BLaER1 (cell line): Measurements from ENCODE around the gene WDR20.

Experiments
- H3K27ac ChIP-seq: shearing (Covaris generic); formaldehyde crosslinking; 2 replicates; pipeline ENCODE4 v1.8.1; 2022
- H3K27me3 ChIP-seq: shearing (Covaris generic); formaldehyde crosslinking; 2 replicates; pipeline ENCODE4 v1.8.1; 2022
- H3K36me3 ChIP-seq: shearing (Covaris generic); formaldehyde crosslinking; 2 replicates; pipeline ENCODE4 v1.8.1; 2022
- H3K4me1 ChIP-seq: shearing (Covaris generic); formaldehyde crosslinking; 2 replicates; pipeline ENCODE4 v1.8.1; 2022
- H3K4me2 ChIP-seq: shearing (Covaris generic); formaldehyde crosslinking; 2 replicates; pipeline ENCODE4 v1.8.1; 2022
- H3K4me3 ChIP-seq: shearing (Covaris generic); formaldehyde crosslinking; 2 replicates; pipeline ENCODE4 v1.8.1; 2022
- H3K9ac ChIP-seq: shearing (Covaris generic); formaldehyde crosslinking; 2 replicates; pipeline ENCODE4 v1.8.1; 2022
- H3K9me3 ChIP-seq: shearing (Covaris generic); formaldehyde crosslinking; 2 replicates; pipeline ENCODE4 v1.8.1; 2022
- H4K20me1 ChIP-seq: shearing (Covaris generic); formaldehyde crosslinking; 2 replicates; pipeline ENCODE4 v1.8.1; 2022
- Cebpa-rat ChIP-seq: shearing (Covaris generic); IDR thresholded peaks from 2 replicates; pipeline ENCODE4 v1.8.1; 2022

WDR20 gene

DNA sequence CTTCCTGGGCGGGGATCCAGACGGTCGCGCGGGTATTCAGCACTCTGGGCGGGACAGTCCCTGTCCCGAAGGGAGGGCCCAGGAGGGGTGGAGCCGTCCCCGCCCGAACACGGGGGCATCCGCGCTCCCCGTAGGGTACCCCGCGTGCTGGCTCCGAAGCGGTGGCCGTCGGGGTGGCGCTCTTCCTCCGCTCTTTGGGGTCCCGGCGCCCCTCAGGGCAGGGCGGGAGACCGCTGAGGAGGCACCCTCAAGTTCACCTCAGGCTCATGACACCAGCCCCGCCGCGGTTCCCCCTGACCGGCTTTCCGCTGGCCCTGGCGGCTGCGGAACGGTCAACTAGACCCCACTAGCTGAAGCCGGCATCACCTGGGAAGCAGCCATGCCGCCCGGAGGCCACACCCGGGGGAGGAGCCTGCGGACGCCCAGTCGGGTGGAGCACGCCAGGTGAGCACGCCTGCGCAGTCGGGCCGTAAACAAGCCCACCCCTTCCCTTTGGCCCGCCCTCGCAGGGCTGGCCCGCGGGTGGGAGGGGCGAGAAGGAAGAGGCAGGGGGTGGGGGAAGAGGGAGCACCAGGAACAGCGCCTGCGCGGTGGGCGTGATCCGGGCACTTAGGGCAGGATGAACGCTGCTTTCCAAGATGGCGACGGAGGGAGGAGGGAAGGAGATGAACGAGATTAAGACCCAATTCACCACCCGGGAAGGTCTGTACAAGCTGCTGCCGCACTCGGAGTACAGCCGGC is at the start of gene WDR20:
Gene WDR20, plus strand, starts transcription at position 612 of the 741 bp plus-strand sequence. Its CDS starts 27 bp downstream, at position 639.
- Histone ChIP-seq H3K9ac (peak within 1 kb of the TSS; percentile 98), H3K36me3 (peaks cover 22% of the 10 kb centered on the region), H3K4me2 (peak within 1 kb of the TSS; percentile 96), H3K4me3 (peak within 1 kb of the TSS; percentile 95), H3K27me3 (no peaks in the 10 kb centered on the region), H3K27ac (peak within 1 kb of the TSS; percentile 92), H3K9me3 (no peaks in the 10 kb centered on the region), H4K20me1 (peaks cover 42% of the 10 kb centered on the region), H3K4me1 (peaks cover 32% of the 10 kb centered on the region)
- no peak for TF ChIP-seq Cebpa-rat

DNA sequence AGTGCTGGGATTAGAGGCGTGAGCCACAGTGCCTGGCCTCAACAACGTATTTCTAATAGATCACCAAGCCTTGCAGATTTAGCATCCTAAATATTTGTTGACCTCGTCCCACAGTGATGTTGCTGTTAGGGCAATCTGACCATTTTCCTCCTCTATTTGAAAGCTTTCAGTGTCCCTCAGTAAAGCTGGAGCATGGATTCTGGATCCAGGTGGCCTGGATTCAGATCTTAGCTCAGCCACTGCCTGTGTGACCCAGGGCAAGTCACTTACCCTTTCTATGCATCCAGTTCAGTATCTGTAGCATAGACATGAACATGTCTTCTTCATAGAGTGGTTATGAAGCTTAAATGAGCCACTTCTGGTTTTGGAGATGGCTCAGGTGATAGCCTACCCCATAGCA is 49.0 kb upstream of the WDR20 start:
- H4K20me1 ChIP-seq = peaks cover 10% of the 10 kb centered on the region
- no peak for TF ChIP-seq Cebpa-rat
- no peak overlapping the region for H3K9ac ChIP-seq
- peaks cover 32% of the 10 kb centered on the region for H3K4me1 ChIP-seq
- H3K27ac ChIP-seq = no peak overlapping the region
- H3K27me3 ChIP-seq = no peaks in the 10 kb centered on the region
- H3K9me3 ChIP-seq = no peaks in the 10 kb centered on the region
- H3K36me3 ChIP-seq = peaks cover 4% of the 10 kb centered on the region
- no peak overlapping the region for H3K4me3 ChIP-seq
- no peak overlapping the region for H3K4me2 ChIP-seq

DNA sequence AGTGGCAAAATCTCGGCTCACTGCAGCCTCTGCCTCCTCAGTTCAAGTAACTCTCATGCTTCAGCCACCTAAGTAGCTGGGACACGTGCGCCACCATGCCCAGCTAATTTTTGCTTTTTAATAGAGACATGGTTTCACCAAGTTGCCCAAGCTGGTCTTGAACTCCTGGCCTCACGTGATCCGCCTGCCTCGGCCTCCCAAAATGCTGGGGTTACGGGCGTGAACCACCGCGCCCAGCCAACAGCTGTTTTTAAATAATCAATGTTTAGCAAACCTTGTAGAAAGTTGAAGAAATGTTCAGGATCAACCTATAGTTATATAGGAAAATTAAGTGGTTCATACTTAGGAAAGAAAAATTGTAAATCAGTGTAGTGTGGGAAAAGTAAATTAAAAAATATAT is 46.9 kb upstream of the WDR20 start:
- Histone ChIP-seq H3K4me1 (peaks cover 45% of the 10 kb centered on the region), H3K9me3 (no peaks in the 10 kb centered on the region), H4K20me1 (no peaks in the 10 kb centered on the region), H3K27ac (no peak overlapping the region), H3K9ac (no peak overlapping the region), H3K27me3 (no peaks in the 10 kb centered on the region), H3K36me3 (no peaks in the 10 kb centered on the region), H3K4me2 (no peak overlapping the region), H3K4me3 (no peak overlapping the region)
- TF ChIP-seq Cebpa-rat = no peak

- TF ChIP-seq Cebpa-rat = no peak
- H3K36me3 ChIP-seq = no peaks in the 10 kb centered on the region
- peaks cover 36% of the 10 kb centered on the region for H3K4me1 ChIP-seq
- no peak overlapping the region for H3K4me2 ChIP-seq
- no peaks in the 10 kb centered on the region for H4K20me1 ChIP-seq
- H3K9me3 ChIP-seq = no peaks in the 10 kb centered on the region
- H3K4me3 ChIP-seq = no peak overlapping the region
- no peak overlapping the region for H3K9ac ChIP-seq
- H3K27me3 ChIP-seq = no peaks in the 10 kb centered on the region
- H3K27ac ChIP-seq = no peak overlapping the region
Observed at GRCh38 chr14:102094101-102094500, 45.6 kb upstream of the WDR20 start.

DNA sequence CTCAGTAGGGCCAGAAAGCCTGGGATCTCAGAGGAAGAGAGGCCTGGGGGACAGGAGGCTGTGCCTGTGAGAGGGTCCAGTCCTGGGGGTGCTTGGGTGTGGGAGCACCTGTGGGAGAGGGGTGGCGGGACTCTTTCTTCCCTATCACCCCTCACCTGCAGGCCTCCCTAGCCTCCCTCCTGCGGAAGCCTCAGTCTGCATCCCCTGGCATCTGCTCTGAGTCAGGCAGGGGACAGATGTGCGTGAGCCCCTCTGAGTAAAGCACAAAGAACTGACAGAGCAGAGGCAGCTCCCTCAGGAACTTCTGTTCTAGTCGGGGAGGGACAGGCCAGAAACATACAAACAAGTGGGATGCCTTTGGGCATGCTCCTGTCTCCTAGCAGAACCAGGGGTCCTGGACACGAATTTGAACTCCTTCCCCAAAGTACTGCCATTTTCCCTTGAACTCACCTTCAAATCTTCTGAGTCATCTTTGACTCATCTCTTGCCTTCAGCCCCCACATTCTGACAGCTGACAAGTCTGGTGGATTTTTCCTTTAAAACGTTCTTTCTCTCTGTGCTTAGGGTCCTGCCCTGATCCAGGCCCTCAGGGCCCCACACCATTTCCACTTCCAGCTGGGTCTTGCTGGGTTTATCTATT is 44.3 kb upstream of the WDR20 start:
- Histone ChIP-seq H3K9me3 (no peaks in the 10 kb centered on the region), H3K4me3 (no peak overlapping the region), H4K20me1 (no peaks in the 10 kb centered on the region), H3K36me3 (no peaks in the 10 kb centered on the region), H3K4me1 (peaks cover 24% of the 10 kb centered on the region), H3K27me3 (no peaks in the 10 kb centered on the region), H3K9ac (no peak overlapping the region), H3K27ac (no peak overlapping the region), H3K4me2 (no peak overlapping the region)
- TF ChIP-seq Cebpa-rat = no peak

DNA sequence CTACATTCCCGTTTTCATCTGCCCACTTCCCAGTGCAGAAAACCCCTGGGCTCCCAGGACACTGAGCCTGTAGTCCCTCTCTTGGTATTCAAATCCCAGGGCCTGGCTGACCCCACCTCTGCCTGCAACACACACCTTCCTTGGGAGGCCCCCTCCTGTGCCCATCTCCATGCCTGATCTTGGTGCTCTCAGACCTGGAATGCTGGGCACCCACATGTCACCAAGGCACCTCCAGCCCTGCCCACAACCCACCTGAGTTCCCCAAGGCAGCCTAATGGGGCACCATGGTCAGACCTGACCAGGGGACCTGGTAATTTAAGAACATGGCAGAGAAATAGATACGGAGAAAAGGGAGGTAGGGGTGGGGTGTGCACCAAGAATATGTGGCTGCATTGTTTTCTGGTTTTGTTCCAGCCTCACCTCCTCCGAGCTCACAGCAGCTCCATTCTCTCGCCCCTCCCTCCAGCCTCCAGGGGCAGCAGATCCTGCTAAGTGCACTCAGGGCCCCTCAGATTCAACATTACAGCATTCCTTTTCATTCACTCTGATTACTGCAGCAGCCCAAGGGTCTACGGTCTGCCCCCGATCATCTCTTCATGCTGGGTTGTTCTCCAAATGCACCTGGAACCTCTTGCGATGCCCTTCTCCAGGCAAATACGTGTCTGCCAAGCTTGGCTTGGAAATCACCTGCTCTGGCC is 43.7 kb upstream of the WDR20 start:
- no peaks in the 10 kb centered on the region for H3K27me3 ChIP-seq
- H3K4me3 ChIP-seq = no peak overlapping the region
- H3K9ac ChIP-seq = no peak overlapping the region
- no peak for TF ChIP-seq Cebpa-rat
- peak overlapping the region; percentile 20; the same call in 1 of the 2 replicates for H3K4me2 ChIP-seq
- H3K4me1 ChIP-seq = peaks cover 21% of the 10 kb centered on the region
- no peaks in the 10 kb centered on the region for H3K36me3 ChIP-seq
- H4K20me1 ChIP-seq = no peaks in the 10 kb centered on the region
- H3K27ac ChIP-seq = no peak overlapping the region
- H3K9me3 ChIP-seq = no peaks in the 10 kb centered on the region

DNA sequence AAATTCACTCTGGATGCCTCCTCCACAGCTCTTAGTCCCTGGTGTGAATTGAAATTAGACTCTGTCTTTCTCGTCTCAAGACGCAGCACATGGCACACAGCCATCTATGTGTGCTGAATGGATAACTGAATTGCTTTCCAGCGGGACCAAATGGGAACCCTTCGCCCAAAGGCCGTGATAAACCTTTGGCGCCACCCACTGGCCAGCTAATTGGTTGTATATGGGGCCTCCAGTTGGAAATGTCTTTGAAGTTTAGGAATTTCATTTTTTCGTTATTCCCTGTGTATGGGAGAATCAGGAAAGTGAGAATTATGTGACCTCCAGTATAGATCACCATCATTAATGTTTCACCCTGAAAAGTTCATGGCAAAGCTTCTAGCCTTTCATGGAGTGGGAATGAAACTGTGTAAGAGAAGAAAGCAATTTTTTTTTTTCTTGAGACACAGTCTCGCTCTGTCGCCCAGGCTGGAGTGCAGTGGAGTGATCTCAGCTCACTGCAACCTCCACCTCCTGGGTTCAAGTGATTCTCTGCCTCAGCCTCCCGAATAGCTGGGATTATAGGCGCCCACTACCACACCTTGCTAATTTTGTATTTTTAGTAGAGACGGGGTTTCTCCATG is 43.0 kb upstream of the WDR20 start:
- Histone ChIP-seq H3K4me1 (peaks cover 21% of the 10 kb centered on the region), H3K27ac (no peak overlapping the region), H4K20me1 (no peaks in the 10 kb centered on the region), H3K9me3 (no peaks in the 10 kb centered on the region), H3K27me3 (no peaks in the 10 kb centered on the region), H3K9ac (no peak overlapping the region), H3K4me2 (peak overlapping the region; percentile 20; the same call in 1 of the 2 replicates), H3K4me3 (no peak overlapping the region), H3K36me3 (no peaks in the 10 kb centered on the region)
- TF ChIP-seq Cebpa-rat = no peak

GRCh38 chr14:102097441-102098135 is 42.1 kb upstream of the WDR20 start:
- no peak for TF ChIP-seq Cebpa-rat
- H4K20me1 ChIP-seq = no peaks in the 10 kb centered on the region
- H3K4me1 ChIP-seq = peaks cover 21% of the 10 kb centered on the region
- H3K9ac ChIP-seq = peak overlapping the region; percentile 65
- H3K27me3 ChIP-seq = no peaks in the 10 kb centered on the region
- no peak overlapping the region for H3K27ac ChIP-seq
- H3K4me3 ChIP-seq = no peak overlapping the region
- H3K36me3 ChIP-seq = no peaks in the 10 kb centered on the region
- H3K4me2 ChIP-seq = peak overlapping the region; percentile 10; the same call in 1 of the 2 replicates
- no peaks in the 10 kb centered on the region for H3K9me3 ChIP-seq

DNA sequence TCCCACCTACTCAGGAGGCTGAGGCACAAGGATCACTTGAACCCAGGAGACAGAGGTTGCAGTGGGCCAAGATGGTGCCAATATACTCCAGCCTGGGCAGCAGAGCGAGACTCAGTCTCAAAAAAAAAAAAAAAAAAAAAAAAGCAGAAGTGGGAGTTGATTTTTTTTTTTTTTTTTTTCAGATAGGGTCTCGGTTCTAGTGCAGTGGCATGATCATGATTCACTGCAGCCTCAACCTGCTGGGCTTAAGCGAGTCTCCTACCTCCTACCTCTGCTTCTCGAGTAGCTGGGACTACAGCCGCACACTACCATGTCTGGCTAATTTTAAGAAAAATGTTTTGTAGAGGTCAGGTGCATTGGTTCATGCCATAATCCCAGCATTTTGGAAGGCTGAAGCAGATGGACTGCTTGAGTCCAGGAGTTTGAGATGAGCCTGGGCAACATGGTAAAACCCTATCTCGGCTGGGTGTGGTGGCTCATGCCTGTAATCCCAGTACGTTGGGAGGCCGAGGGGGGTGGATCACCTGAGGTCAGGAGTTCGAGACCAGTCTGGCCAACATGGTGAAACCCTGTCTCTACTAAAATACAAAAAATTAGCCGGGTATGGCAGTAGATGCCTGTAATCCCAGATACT is 36.5 kb upstream of the WDR20 start:
- Histone ChIP-seq H4K20me1 (no peaks in the 10 kb centered on the region), H3K9ac (no peak overlapping the region), H3K4me2 (0 out of 2 replicates have a peak overlapping the region, but pooled peaks have one; percentile 17), H3K27ac (no peak overlapping the region), H3K27me3 (no peaks in the 10 kb centered on the region), H3K4me3 (no peak overlapping the region), H3K4me1 (peaks cover 13% of the 10 kb centered on the region; the same call in 1 of the 2 replicates), H3K36me3 (no peaks in the 10 kb centered on the region), H3K9me3 (no peaks in the 10 kb centered on the region)
- TF ChIP-seq Cebpa-rat = no peak
